ENCODE data around the gene PGK1.

PGK1 gene

GRCh38 chrX:78103001-78103622 is 936 bp upstream of the PGK1 start:
- H3K4me1 ChIP-seq = peaks cover 29% of the 10 kb centered on the region
- peaks cover 2% of the 10 kb centered on the region; the same call in 1 of the 2 replicates for H3K27me3 ChIP-seq (ENCODE audit: low read depth)
- in situ Hi-C loops (cut with MboI; ENCODE audit: low sequenced_read_pairs) = loop anchor here (10.0 kb wide), 1 partner anchor 198 kb away; no protein-coding TSS in a partner anchor
- no peaks in the 10 kb centered on the region for H3K9me3 ChIP-seq
- H3K4me3 ChIP-seq = peak overlapping the region; percentile 93
- no peak for DNase-seq (ENCODE audit: low spot score in 2 of 2)
- peaks cover 22% of the 10 kb centered on the region for H3K36me3 ChIP-seq (replicated peaks)

- H3K9me3 ChIP-seq = no peaks in the 10 kb centered on the region
- H3K36me3 ChIP-seq (replicated peaks) = peaks cover 34% of the 10 kb centered on the region
- H3K27me3 ChIP-seq (ENCODE audit: low read depth) = no peaks in the 10 kb centered on the region
- peak; percentile 53 to 74 for DNase-seq (ENCODE audit: low spot score in 2 of 2)
- peaks cover 36% of the 10 kb centered on the region for H3K4me1 ChIP-seq
- in situ Hi-C loops (cut with MboI; ENCODE audit: low sequenced_read_pairs) = loop anchor here (10.0 kb wide), 1 partner anchor 200 kb away; no protein-coding TSS in a partner anchor
- H3K4me3 ChIP-seq = peak overlapping the region; percentile 93
These were observed 564 bp downstream of the PGK1 start for GRCh38 chrX:78104447-78105176.

- peaks cover 47% of the 10 kb centered on the region for H3K36me3 ChIP-seq (replicated peaks)
- H3K4me3 ChIP-seq = peak overlapping the region; percentile 93
- no peaks in the 10 kb centered on the region for H3K9me3 ChIP-seq
- no peaks in the 10 kb centered on the region for H3K27me3 ChIP-seq (ENCODE audit: low read depth)
- H3K4me1 ChIP-seq = peaks cover 37% of the 10 kb centered on the region
- peak; percentile 19 to 26 for DNase-seq (ENCODE audit: low spot score in 2 of 2)
- in situ Hi-C loops (cut with MboI; ENCODE audit: low sequenced_read_pairs) = loop anchor here (10.0 kb wide), 1 partner anchor 201 kb away; no protein-coding TSS in a partner anchor
These were observed 2.0 kb downstream of the PGK1 start for GRCh38 chrX:78105944-78106650.

- no peaks in the 10 kb centered on the region for H3K27me3 ChIP-seq (ENCODE audit: low read depth)
- DNase-seq (ENCODE audit: low spot score in 2 of 2) = no peak
- H3K9me3 ChIP-seq = no peaks in the 10 kb centered on the region
- H3K4me3 ChIP-seq = peak overlapping the region; percentile 93
- in situ Hi-C loops (cut with MboI; ENCODE audit: low sequenced_read_pairs) = loop anchor here (10.0 kb wide), 1 partner anchor 202 kb away; no protein-coding TSS in a partner anchor
- peaks cover 37% of the 10 kb centered on the region for H3K4me1 ChIP-seq
- H3K36me3 ChIP-seq (replicated peaks) = peaks cover 52% of the 10 kb centered on the region
These were observed 2.6 kb downstream of the PGK1 start for GRCh38 chrX:78106651-78106986.

GRCh38 chrX:78109458-78109857 is 5.4 kb downstream of the PGK1 start:
- Histone ChIP-seq H3K36me3 (replicated peaks) (peaks cover 81% of the 10 kb centered on the region), H3K4me3 (no peak overlapping the region), H3K4me1 (peaks cover 32% of the 10 kb centered on the region)

GRCh38 chrX:78111140-78111931 is 7.3 kb downstream of the PGK1 start:
- Histone ChIP-seq H3K4me1 (peaks cover 26% of the 10 kb centered on the region), H3K27me3 (ENCODE audit: low read depth) (no peaks in the 10 kb centered on the region), H3K9me3 (no peaks in the 10 kb centered on the region), H3K36me3 (replicated peaks) (peaks cover 93% of the 10 kb centered on the region), H3K4me3 (no peak overlapping the region)
- in situ Hi-C loops (cut with MboI; ENCODE audit: low sequenced_read_pairs) = no loop called here
- no peak for DNase-seq (ENCODE audit: low spot score in 2 of 2)

More at GRCh38 chrX:78109458-78109857, 5.4 kb downstream of the PGK1 start:
- DNase-seq (ENCODE audit: low spot score in 2 of 2) = no peak
- Histone ChIP-seq H3K27me3 (ENCODE audit: low read depth) (no peaks in the 10 kb centered on the region), H3K9me3 (no peaks in the 10 kb centered on the region)
- in situ Hi-C loops (cut with MboI; ENCODE audit: low sequenced_read_pairs) = loop anchor here (10.0 kb wide), 1 partner anchor 205 kb away; no protein-coding TSS in a partner anchor

GRCh38 chrX:78116365-78116764 is 12.3 kb downstream of the PGK1 start:
- Histone ChIP-seq H3K4me1 (no peaks in the 10 kb centered on the region), H3K36me3 (replicated peaks) (peaks cover 100% of the 10 kb centered on the region)

GRCh38 chrX:78116766-78117165 is 12.7 kb downstream of the PGK1 start:
- no peak for DNase-seq (ENCODE audit: low spot score in 2 of 2)
- no peaks in the 10 kb centered on the region for H3K27me3 ChIP-seq (ENCODE audit: low read depth)
- H3K4me3 ChIP-seq = no peak overlapping the region

More at GRCh38 chrX:78116365-78116764, 12.3 kb downstream of the PGK1 start:
- Histone ChIP-seq H3K4me3 (no peak overlapping the region), H3K9me3 (no peaks in the 10 kb centered on the region), H3K27me3 (ENCODE audit: low read depth) (no peaks in the 10 kb centered on the region)
- in situ Hi-C loops (cut with MboI; ENCODE audit: low sequenced_read_pairs) = no loop called here
- no peak for DNase-seq (ENCODE audit: low spot score in 2 of 2)

GRCh38 chrX:78118628-78119027 is 14.6 kb downstream of the PGK1 start:
- H3K27me3 ChIP-seq (ENCODE audit: low read depth) = no peaks in the 10 kb centered on the region
- no peak overlapping the region for H3K4me3 ChIP-seq
- H3K36me3 ChIP-seq (replicated peaks) = peaks cover 99% of the 10 kb centered on the region
- in situ Hi-C loops (cut with MboI; ENCODE audit: low sequenced_read_pairs) = no loop called here
- no peak for DNase-seq (ENCODE audit: low spot score in 2 of 2)
- H3K9me3 ChIP-seq = no peaks in the 10 kb centered on the region
- no peaks in the 10 kb centered on the region for H3K4me1 ChIP-seq

More at GRCh38 chrX:78116766-78117165, 12.7 kb downstream of the PGK1 start:
- Histone ChIP-seq H3K36me3 (replicated peaks) (peaks cover 100% of the 10 kb centered on the region), H3K4me1 (no peaks in the 10 kb centered on the region), H3K9me3 (no peaks in the 10 kb centered on the region)
- in situ Hi-C loops (cut with MboI; ENCODE audit: low sequenced_read_pairs) = no loop called here

GRCh38 chrX:78119521-78120227 is 15.6 kb downstream of the PGK1 start:
- in situ Hi-C loops (cut with MboI; ENCODE audit: low sequenced_read_pairs) = no loop called here
- H3K27me3 ChIP-seq (ENCODE audit: low read depth) = no peaks in the 10 kb centered on the region
- no peaks in the 10 kb centered on the region for H3K9me3 ChIP-seq
- H3K4me1 ChIP-seq = no peaks in the 10 kb centered on the region
- no peak for DNase-seq (ENCODE audit: low spot score in 2 of 2)
- H3K36me3 ChIP-seq (replicated peaks) = peaks cover 99% of the 10 kb centered on the region
- H3K4me3 ChIP-seq = no peak overlapping the region

- no peak overlapping the region for H3K4me3 ChIP-seq
- no peaks in the 10 kb centered on the region for H3K4me1 ChIP-seq
- no peaks in the 10 kb centered on the region for H3K9me3 ChIP-seq
- in situ Hi-C loops (cut with MboI; ENCODE audit: low sequenced_read_pairs) = no loop called here
- no peaks in the 10 kb centered on the region for H3K27me3 ChIP-seq (ENCODE audit: low read depth)
- peaks cover 99% of the 10 kb centered on the region for H3K36me3 ChIP-seq (replicated peaks)
- no peak for DNase-seq (ENCODE audit: low spot score in 2 of 2)
These were observed 19.1 kb downstream of the PGK1 start for GRCh38 chrX:78123190-78123589.

- Histone ChIP-seq H3K27me3 (ENCODE audit: low read depth) (no peaks in the 10 kb centered on the region), H3K9me3 (no peaks in the 10 kb centered on the region), H3K4me3 (no peak overlapping the region), H3K4me1 (no peaks in the 10 kb centered on the region), H3K36me3 (replicated peaks) (peaks cover 99% of the 10 kb centered on the region)
- in situ Hi-C loops (cut with MboI; ENCODE audit: low sequenced_read_pairs) = no loop called here
- no peak for DNase-seq (ENCODE audit: low spot score in 2 of 2)
These were observed 20.3 kb downstream of the PGK1 start for GRCh38 chrX:78124307-78124706.

- in situ Hi-C loops (cut with MboI; ENCODE audit: low sequenced_read_pairs) = no loop called here
- no peaks in the 10 kb centered on the region for H3K9me3 ChIP-seq
- no peaks in the 10 kb centered on the region for H3K4me1 ChIP-seq
- H3K27me3 ChIP-seq (ENCODE audit: low read depth) = no peaks in the 10 kb centered on the region
- no peak overlapping the region for H3K4me3 ChIP-seq
- DNase-seq (ENCODE audit: low spot score in 2 of 2) = no peak
- H3K36me3 ChIP-seq (replicated peaks) = peaks cover 99% of the 10 kb centered on the region
These were observed 21.1 kb downstream of the PGK1 start for GRCh38 chrX:78125148-78125547.

All from HAP-1 (cell line).